Ramos (cell line): ENCODE measurements around the gene ZDHHC19.

Experiments used
- in situ Hi-C: fragments of 300-500 bp; cut with MboI; formaldehyde crosslinking; loops from one replicate; pipeline ENCODE4 v1.14.3; 2022; ENCODE audit warnings: low sequenced_read_pairs; ENCODE audit not compliant: unreplicated experiment

The ZDHHC19 gene

DNA sequence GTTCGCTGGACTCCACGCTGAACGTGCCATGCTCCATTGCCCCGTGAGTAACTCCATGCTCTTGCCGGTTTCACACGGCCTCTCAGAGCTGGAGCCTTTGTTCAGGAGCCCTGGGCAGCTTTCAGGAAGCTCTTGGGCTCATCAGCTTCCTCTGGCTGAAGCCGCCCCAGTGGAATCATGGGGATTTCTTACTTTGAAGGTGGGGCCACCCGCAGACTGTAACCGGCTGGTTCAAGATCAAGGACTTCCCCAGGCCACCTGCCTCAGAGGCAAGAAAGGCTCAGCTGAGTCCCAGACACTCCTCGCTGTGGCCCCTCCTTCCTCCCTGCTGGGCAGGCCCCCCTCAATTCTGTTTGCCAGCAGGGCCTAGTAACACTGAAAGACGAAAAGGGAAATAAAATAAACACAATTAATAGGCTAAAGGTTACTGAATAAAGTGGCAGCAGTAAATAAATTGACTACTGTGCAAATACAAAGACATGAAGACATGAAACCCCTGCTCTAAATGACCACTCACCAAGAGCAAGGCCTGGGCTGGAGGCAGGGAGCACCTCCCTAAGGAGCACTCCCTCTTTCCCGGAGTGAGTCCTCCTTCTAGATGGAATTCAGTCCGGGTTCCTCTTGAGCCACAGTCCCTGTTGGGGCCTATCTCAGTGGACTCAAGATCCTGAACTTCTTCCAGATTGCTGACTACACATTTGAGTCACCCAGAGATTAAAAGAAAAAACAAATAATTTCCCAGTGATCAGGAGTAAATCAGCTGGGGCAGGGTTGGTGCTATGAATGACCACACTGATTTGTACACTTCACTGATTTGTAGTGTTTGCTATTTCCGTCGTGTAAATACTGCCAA, 51.0 kb downstream of the ZDHHC19 start:
- in situ Hi-C loops = no loop called here

- in situ Hi-C loops = no loop called here
Measured at GRCh38 chr3:196159526-196159925, 51.7 kb downstream of the ZDHHC19 start.

- in situ Hi-C loops = no loop called here
Measured at GRCh38 chr3:196156160-196156559, 55.0 kb downstream of the ZDHHC19 start.

DNA sequence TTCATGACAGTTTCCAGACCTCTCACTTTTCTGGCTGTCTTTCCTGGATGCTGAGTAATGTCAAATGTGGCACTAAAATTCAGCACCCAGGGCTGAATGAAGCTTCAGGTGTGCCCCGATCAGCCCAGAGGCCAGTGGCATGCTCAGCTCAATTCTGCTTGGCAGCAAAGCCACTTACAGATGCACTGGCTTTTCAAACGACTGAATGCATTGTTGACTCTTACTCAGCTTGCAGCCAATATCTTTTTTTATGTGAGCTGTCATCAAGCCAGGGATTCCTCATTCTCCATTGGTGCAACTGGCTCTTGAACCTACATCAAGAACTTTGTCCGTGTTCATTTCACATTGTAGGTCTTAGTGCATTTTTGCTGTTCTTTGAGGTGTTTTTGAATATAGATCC, 60.7 kb downstream of the ZDHHC19 start:
- in situ Hi-C loops = no loop called here

- in situ Hi-C loops = no loop called here
Measured at GRCh38 chr3:196149831-196150301, 61.3 kb downstream of the ZDHHC19 start.

GRCh38 chr3:196149375-196149774, 61.8 kb downstream of the ZDHHC19 start:
- in situ Hi-C loops = no loop called here
